SH-SY5Y (cell line): Measurements from ENCODE around the gene B3GALT6.

Experiments used
- GATA2 ChIP-seq: IDR thresholded peaks from 2 replicates; pipeline ENCODE4 v1.6.1; 2011; ENCODE audit warnings: mild to moderate bottlenecking, low read depth, low read length
- GATA3 ChIP-seq: IDR thresholded peaks from 2 replicates; pipeline ENCODE4 v1.6.1; 2011; ENCODE audit warnings: low read depth, mild to moderate bottlenecking, low read length, moderate library complexity

- no peak for TF ChIP-seq GATA2
- TF ChIP-seq GATA3 = no peak
These were observed 18.4 kb upstream of the B3GALT6 start, which contains the start of gene TNFRSF4 for GRCh38 chr1:1213345-1214265.
